SK-N-SH (cell line): ENCODE data around the gene OCLN. TPM values are rescaled to one million over a fixed set of nuclear protein-coding genes. Genes with fewer than 3 reads are reported as not detected.

Experiments
- CTCF ChIA-PET: fragments of 300-600, 350-600 bp; formaldehyde crosslinking; extraction: SDS; loops from one replicate; lab custom pipeline; 2021; lab: Yijun Ruan, JAX
- POLR2A ChIA-PET: fragments of 350-600 bp; sonication (Branson Sonifier 250); formaldehyde crosslinking; extraction: SDS; loops from one replicate; lab custom pipeline; 2020; ENCODE audit warnings: antibody characterized with exemption, inconsistent platforms; lab: Yijun Ruan, JAX
- DNase-seq: peaks from one replicate; pipeline ENCODE4 v3.0.0; 2012
- H2AFZ ChIP-seq: fragments of 200-600 bp; sonication (generic); 2 replicates; pipeline ENCODE4 v1.8.1; 2016; ENCODE audit warnings: antibody characterized with exemption, mild to moderate bottlenecking, low read depth
- H3F3A ChIP-seq: fragments of 200-600 bp; sonication (generic); replicated peaks from 2 replicates; pipeline ENCODE3; 2016; ENCODE audit warnings: antibody characterized with exemption, mild to moderate bottlenecking; ENCODE audit not compliant: insufficient read depth
- H3K27ac ChIP-seq, 2 experiments: fragments of 200-500 bp in 1 of 2; fragments of 200-600 bp in 1 of 2; sonication (Bioruptor generic) in 1 of 2; sonication (generic), shearing (Covaris generic) in 1 of 2; 2 replicates each; pipeline versions ENCODE4 v1.5.1 to v1.6.1; 2014 to 2016; ENCODE audit warnings: low read depth in 2 of 2, inconsistent platforms in 1 of 2, low read length in 1 of 2, mild to moderate bottlenecking in 1 of 2, mixed read lengths in 1 of 2
- H3K27me3 ChIP-seq: fragments of 200-600 bp; sonication (generic), shearing (Covaris generic); 2 replicates; pipeline ENCODE4 v1.6.1; 2016; ENCODE audit warnings: mixed run types; ENCODE audit not compliant: insufficient read depth
- H3K36me3 ChIP-seq, 2 experiments: fragments of 200-500 bp in 1 of 2; fragments of 200-600 bp in 1 of 2; sonication (Bioruptor generic) in 1 of 2; sonication (generic) in 1 of 2; replicated peaks in 1 of 2; 2 replicates each; pipeline versions ENCODE3 to v1.5.1; 2014 to 2016; ENCODE audit warnings: low read length in 1 of 2, mild to moderate bottlenecking in 1 of 2; ENCODE audit not compliant: insufficient read depth in 2 of 2, control insufficient read depth in 1 of 2
- H3K4me1 ChIP-seq, 2 experiments: fragments of 200-500 bp in 1 of 2; fragments of 200-600 bp in 1 of 2; sonication (Bioruptor generic) in 1 of 2; sonication (generic), shearing (Covaris generic) in 1 of 2; 2 replicates each; pipeline versions ENCODE4 v1.5.1 to v1.6.1; 2014 to 2016; ENCODE audit warnings: low read depth in 1 of 2, low read length in 1 of 2, mixed run types in 1 of 2; ENCODE audit not compliant: insufficient read depth in 2 of 2, control insufficient read depth in 1 of 2
- H3K4me2 ChIP-seq: fragments of 200-600 bp; sonication (generic), shearing (Covaris generic); 2 replicates; pipeline ENCODE4 v1.6.1; 2017; ENCODE audit warnings: mixed run types
- H3K4me3 ChIP-seq, 2 experiments: fragments of 200-500 bp in 1 of 2; fragments of 200-600 bp in 1 of 2; sonication (Bioruptor generic) in 1 of 2; sonication (generic), shearing (Covaris generic) in 1 of 2; 2 replicates each; pipeline versions ENCODE4 v1.5.1 to v1.8.1; 2014 to 2016; ENCODE audit warnings: low read depth in 2 of 2, inconsistent platforms in 1 of 2, low read length in 1 of 2, mild to moderate bottlenecking in 1 of 2, mixed read lengths in 1 of 2, moderate library complexity in 1 of 2
- H3K79me2 ChIP-seq: fragments of 200-600 bp; sonication (generic); 2 replicates; pipeline ENCODE4 v1.8.1; 2017; ENCODE audit warnings: mild to moderate bottlenecking; ENCODE audit not compliant: insufficient read depth
- H3K9ac ChIP-seq: fragments of 200-600 bp; sonication (generic); 2 replicates; pipeline ENCODE4 v1.6.1; 2017; ENCODE audit warnings: mixed run types
- H3K9me2 ChIP-seq: fragments of 200-600 bp; sonication (generic); 2 replicates; pipeline ENCODE4 v1.6.1; 2017; ENCODE audit warnings: mixed run types
- H3K9me3 ChIP-seq: fragments of 200-600 bp; sonication (generic); 2 replicates; pipeline ENCODE4 v1.6.1; 2017; ENCODE audit warnings: mixed run types, mild to moderate bottlenecking, moderate library complexity
- H4K20me1 ChIP-seq: fragments of 200-600 bp; sonication (generic); 2 replicates; pipeline ENCODE4 v1.6.1; 2017; ENCODE audit warnings: mild to moderate bottlenecking, mixed run types; ENCODE audit not compliant: insufficient read depth
- CHD2 ChIP-seq: fragments of 150-350 bp; IDR thresholded peaks from 2 replicates; pipeline ENCODE4 v1.6.1; 2018; ENCODE audit warnings: low read length; ENCODE audit not compliant: partially characterized antibody
- EP300 ChIP-seq, 2 experiments: IDR thresholded peaks; 2 replicates each; pipeline versions ENCODE4 v1.4.0 to v1.6.1; 2012; ENCODE audit warnings: borderline replicate concordance in 1 of 2, low read depth in 1 of 2, low read length in 1 of 2
- JUND ChIP-seq: IDR thresholded peaks from 2 replicates; pipeline ENCODE4 v1.4.0; 2012
- NRF1 ChIP-seq: IDR thresholded peaks from 2 replicates; pipeline ENCODE4 v1.6.1; 2012; ENCODE audit warnings: low read depth, mild to moderate bottlenecking, low read length
- POLR2AphosphoS5 ChIP-seq: IDR thresholded peaks from 2 replicates; pipeline ENCODE4 v1.6.1; 2012; ENCODE audit warnings: low read depth, low read length
- RXRA ChIP-seq: IDR thresholded peaks from 2 replicates; pipeline ENCODE4 v1.4.0; 2012; ENCODE audit warnings: low read depth, mild to moderate bottlenecking, borderline replicate concordance
- USF1 ChIP-seq: IDR thresholded peaks from 2 replicates; pipeline ENCODE4 v1.4.0; 2012; ENCODE audit warnings: low read depth, borderline replicate concordance
- USF2 ChIP-seq: fragments of 150-350 bp; IDR thresholded peaks from 2 replicates; pipeline ENCODE4 v1.6.1; 2017; ENCODE audit warnings: antibody characterized with exemption, low read length, low read depth, borderline replicate concordance
- WGBS: methylation state at CpG from one replicate; pipeline ENCODE4 v1.1.6; 2017; ENCODE audit warnings: low lambda C conversion rate; 5-methylcytosine and 5-hydroxymethylcytosine counted together
- polyA plus RNA-seq, 3 experiments: library from polyadenylated mRNA; depleted of rRNA; stranded (reverse); fragments of >200 nt; gene quantifications; 2 replicates each; pipeline ENCODE4 v1.2.3, GENCODE V29; 2012

The OCLN gene
- polyA plus RNA-seq, 1 of the 3 experiments (the other 2 are of a cell fraction), result 6.5 TPM

GRCh38 chr5:69528035-69528434, 35.4 kb downstream of the OCLN start:
- no peaks in the 10 kb centered on the region for H3K36me3 ChIP-seq
- H3K27ac ChIP-seq, result no peak overlapping the region
- WGBS, result 46% methylated on average over 5 of the region's 5 CpGs
- H3K79me2 ChIP-seq, result no peaks in the 10 kb centered on the region
- no peak overlapping the region for H3K9ac ChIP-seq
- H3K27me3 ChIP-seq, result no peaks in the 10 kb centered on the region
- no peaks in the 10 kb centered on the region for H3K4me1 ChIP-seq
- no peak overlapping the region for H3K4me2 ChIP-seq
- TF ChIP-seq CHD2 (no peak), NRF1 (no peak), USF1 (no peak)
- H3F3A ChIP-seq, result no peaks in the 10 kb centered on the region
- POLR2A ChIA-PET, result no interaction called here
- no peak overlapping the region for H3K4me3 ChIP-seq
- DNase-seq, result no peak
- CTCF ChIA-PET, result interaction anchor here (1.0 kb wide), 1 partner anchor 15 kb away, joined by 3 read pairs; no protein-coding TSS in a partner anchor
- H4K20me1 ChIP-seq, result no peaks in the 10 kb centered on the region
- no peak overlapping the region for H2AFZ ChIP-seq
- H3K9me3 ChIP-seq, result no peaks in the 10 kb centered on the region
- H3K9me2 ChIP-seq, result no peaks in the 10 kb centered on the region

GRCh38 chr5:69528609-69529008, 36.0 kb downstream of the OCLN start:
- H4K20me1 ChIP-seq, result no peaks in the 10 kb centered on the region
- WGBS, result 93% methylated on average over 4 of the region's 4 CpGs
- CTCF ChIA-PET, result interaction anchor here (1.0 kb wide), 1 partner anchor 16 kb away, joined by 3 read pairs; no protein-coding TSS in a partner anchor

GRCh38 chr5:69530561-69531405, 38.2 kb downstream of the OCLN start:
- no peak for DNase-seq
- no peaks in the 10 kb centered on the region for H3K9me2 ChIP-seq
- no peak overlapping the region for H3K9ac ChIP-seq
- H3F3A ChIP-seq, result no peaks in the 10 kb centered on the region
- ChIA-PET CTCF (interaction anchor here (0.7 kb wide), 1 partner anchor 35 kb away, joined by 3 read pairs; no protein-coding TSS in a partner anchor), POLR2A (no interaction called here)
- no peaks in the 10 kb centered on the region for H3K27me3 ChIP-seq
- H3K27ac ChIP-seq, result no peak overlapping the region
- H3K4me3 ChIP-seq, result no peak overlapping the region
- H3K9me3 ChIP-seq, result no peaks in the 10 kb centered on the region
- no peak overlapping the region for H3K4me2 ChIP-seq
- no peaks in the 10 kb centered on the region for H3K36me3 ChIP-seq
- no peak for TF ChIP-seq USF2
- WGBS, result 94% methylated on average over 7 of the region's 7 CpGs
- H2AFZ ChIP-seq, result no peak overlapping the region
- no peaks in the 10 kb centered on the region for H4K20me1 ChIP-seq
- no peaks in the 10 kb centered on the region for H3K4me1 ChIP-seq
- no peaks in the 10 kb centered on the region for H3K79me2 ChIP-seq

More at GRCh38 chr5:69528609-69529008, 36.0 kb downstream of the OCLN start:
- Histone ChIP-seq H3K9me3 (no peaks in the 10 kb centered on the region), H3K4me1 (no peaks in the 10 kb centered on the region), H3F3A (no peaks in the 10 kb centered on the region), H3K36me3 (no peaks in the 10 kb centered on the region), H3K79me2 (no peaks in the 10 kb centered on the region), H3K4me3 (no peak overlapping the region), H3K9ac (no peak overlapping the region), H2AFZ (no peak overlapping the region), H3K27me3 (no peaks in the 10 kb centered on the region), H3K4me2 (no peak overlapping the region), H3K27ac (no peak overlapping the region), H3K9me2 (no peaks in the 10 kb centered on the region)
- POLR2A ChIA-PET, result no interaction called here
- no peak for TF ChIP-seq RXRA
- no peak for TF ChIP-seq EP300 (IDR thresholded peaks at IDR 0.05; ENCODE audit: borderline replicate concordance in 1 of 2, low read depth in 1 of 2, low read length in 1 of 2)
- TF ChIP-seq JUND, result no peak
- no peak for TF ChIP-seq POLR2AphosphoS5
- no peak for TF ChIP-seq USF1
- no peak for DNase-seq
